H1 (cell line): ENCODE results near the gene KCNQ1OT1. TPM values are rescaled to one million over a fixed set of nuclear protein-coding genes. Genes with fewer than 3 reads are reported as not detected.

Source experiments
- CTBP2 ChIP-seq: IDR thresholded peaks from 2 replicates; pipeline ENCODE4 v1.7.0; 2011; ENCODE audit warnings: borderline replicate concordance, mild to moderate bottlenecking, moderate library complexity, mixed read lengths, low read length; ENCODE audit not compliant: insufficient read depth, insufficient read length
- SUZ12 ChIP-seq: fragments of 200-600 bp; sonication (generic); IDR thresholded peaks from 2 replicates; pipeline ENCODE4 v1.6.1; 2012; ENCODE audit warnings: mild to moderate bottlenecking, inconsistent platforms, low read length, moderate library complexity, mixed read lengths
- polyA plus RNA-seq, 7 experiments: library from polyadenylated mRNA; depleted of rRNA in 3 of 7; stranded (reverse) in 5 of 7; unstranded in 2 of 7; fragments of >200 nt in 5 of 7; fragments of 200-250 nt in 2 of 7; gene quantifications; 1 replicate in 5 of 7; 2 replicates in 1 of 7; 4 replicates in 1 of 7; pipeline versions ENCODE4 v1.2.1 to v1.2.3, GENCODE V29; 2011 to 2013; ENCODE audit warnings: missing spikeins in 2 of 7, mixed read lengths in 2 of 7
- total RNA-seq: library from RNA; stranded (reverse); fragmentation: NEBNext Ultra II Directional; extraction: Animal tissue kit (Norgen Biotek cat#: 25700); gene quantifications from 2 replicates; pipeline ENCODE4 v1.2.1, GENCODE V29; 2021

The KCNQ1OT1 gene
- total and polyA plus RNA-seq, 2 of the 8 experiments (the other 6 are each of a cell fraction or from before 2014, with no cell fraction given) = 0.21 to 1.2 TPM

GRCh38 chr11:2721210-2721916 is 21.6 kb upstream of the KCNQ1OT1 start (continued):
- TF ChIP-seq CTBP2 = peak; percentile 54
- TF ChIP-seq SUZ12 = 0 out of 2 replicates have a peak, but pooled peaks have one; percentile 15
- TF ChIP-seq, all 59 proteins: peak for 7
